ENCODE data around the gene HYAL1.

Gene HYAL1

DNA sequence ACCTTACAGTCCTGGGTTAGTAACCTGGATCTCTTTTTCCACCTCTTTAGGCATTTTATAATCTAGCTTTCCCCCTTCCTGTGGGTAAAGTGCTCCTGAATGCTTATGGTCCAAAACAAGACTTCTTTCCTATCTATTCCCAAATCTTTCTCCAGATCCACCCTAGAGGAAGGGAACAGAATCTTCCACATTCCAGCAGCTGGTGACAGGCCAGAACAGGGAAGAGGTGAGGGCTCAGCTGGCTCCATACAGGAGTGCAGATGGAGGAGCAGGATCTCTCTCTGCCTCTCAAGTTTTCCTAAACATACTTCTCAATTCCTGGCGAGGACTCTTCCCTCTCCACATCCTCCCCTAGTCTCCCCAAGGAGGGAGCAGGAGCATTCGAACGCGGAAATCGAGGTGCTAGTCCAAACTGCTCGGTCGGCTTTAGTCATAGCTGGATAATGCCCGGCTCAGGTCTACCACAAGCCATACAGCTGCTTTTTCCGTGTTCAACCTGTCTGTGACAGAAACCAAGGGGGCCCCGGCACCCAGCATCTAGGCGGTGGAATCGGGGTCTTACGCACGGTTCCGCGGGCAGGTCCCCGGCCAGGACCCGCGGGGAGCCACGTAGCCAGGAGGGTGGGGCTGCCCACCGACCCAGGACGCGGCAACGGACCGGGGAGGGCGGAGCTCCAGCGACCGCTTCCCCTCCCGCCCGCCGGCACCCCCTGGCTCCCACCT lies 33.2 kb upstream of the HYAL1 start:
- in situ Hi-C loops (cut with MboI; ENCODE audit: low pct_unique_long_range_greater_than_20kb, low sequenced_read_pairs, unreplicated experiment), result no loop called here
- TF ChIP-seq, protein P1, sequence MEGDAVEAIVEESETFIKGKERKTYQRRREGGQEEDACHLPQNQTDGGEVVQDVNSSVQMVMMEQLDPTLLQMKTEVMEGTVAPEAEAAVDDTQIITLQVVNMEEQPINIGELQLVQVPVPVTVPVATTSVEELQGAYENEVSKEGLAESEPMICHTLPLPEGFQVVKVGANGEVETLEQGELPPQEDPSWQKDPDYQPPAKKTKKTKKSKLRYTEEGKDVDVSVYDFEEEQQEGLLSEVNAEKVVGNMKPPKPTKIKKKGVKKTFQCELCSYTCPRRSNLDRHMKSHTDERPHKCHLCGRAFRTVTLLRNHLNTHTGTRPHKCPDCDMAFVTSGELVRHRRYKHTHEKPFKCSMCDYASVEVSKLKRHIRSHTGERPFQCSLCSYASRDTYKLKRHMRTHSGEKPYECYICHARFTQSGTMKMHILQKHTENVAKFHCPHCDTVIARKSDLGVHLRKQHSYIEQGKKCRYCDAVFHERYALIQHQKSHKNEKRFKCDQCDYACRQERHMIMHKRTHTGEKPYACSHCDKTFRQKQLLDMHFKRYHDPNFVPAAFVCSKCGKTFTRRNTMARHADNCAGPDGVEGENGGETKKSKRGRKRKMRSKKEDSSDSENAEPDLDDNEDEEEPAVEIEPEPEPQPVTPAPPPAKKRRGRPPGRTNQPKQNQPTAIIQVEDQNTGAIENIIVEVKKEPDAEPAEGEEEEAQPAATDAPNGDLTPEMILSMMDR (IDR thresholded peaks at IDR 0.05; ENCODE audit: extremely low read depth, insufficient read depth, missing control alignments), result no peak
- no peak for DNase-seq (ENCODE audit: low spot score)

DNA sequence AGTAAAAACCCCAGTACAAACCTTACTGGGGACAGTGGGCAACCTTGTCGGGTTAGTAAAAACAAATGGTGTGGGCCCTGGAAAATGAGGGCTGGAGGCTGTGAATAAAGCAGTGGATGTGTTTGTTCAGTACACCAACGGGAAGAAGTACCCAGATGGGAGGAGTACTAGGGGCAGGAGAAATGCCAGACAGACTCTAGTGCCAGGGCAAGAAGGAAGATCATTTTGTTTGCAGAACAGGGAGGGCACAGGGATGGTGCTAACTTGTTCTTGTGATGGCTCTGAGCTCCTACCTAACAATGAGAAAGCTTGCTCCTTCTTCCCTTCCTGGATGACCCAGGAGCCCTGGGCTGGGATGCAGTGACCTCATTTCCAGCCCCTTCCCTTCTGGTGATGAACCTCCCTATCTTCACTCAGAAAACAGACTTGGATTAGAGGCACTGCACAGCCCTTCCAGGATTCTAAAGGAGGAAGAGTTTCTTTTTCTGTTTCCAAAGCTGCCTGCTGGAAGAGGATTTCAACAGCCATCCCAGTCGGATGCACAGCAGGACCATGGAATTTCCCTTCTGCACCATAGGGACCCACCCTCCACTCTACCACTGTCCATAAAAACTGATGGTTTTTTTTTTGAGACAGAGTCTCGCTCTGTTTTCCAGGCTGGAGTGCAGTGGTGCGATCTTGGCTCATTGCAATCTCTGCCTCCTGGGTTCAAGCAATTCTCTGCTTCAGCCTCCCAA lies 31.1 kb upstream of the HYAL1 start:
- DNase-seq (ENCODE audit: low spot score), result no peak
- TF ChIP-seq, protein P1 (IDR thresholded peaks at IDR 0.05; ENCODE audit: extremely low read depth, insufficient read depth, missing control alignments), result no peak
- in situ Hi-C loops (cut with MboI; ENCODE audit: low pct_unique_long_range_greater_than_20kb, low sequenced_read_pairs, unreplicated experiment), result no loop called here

DNA sequence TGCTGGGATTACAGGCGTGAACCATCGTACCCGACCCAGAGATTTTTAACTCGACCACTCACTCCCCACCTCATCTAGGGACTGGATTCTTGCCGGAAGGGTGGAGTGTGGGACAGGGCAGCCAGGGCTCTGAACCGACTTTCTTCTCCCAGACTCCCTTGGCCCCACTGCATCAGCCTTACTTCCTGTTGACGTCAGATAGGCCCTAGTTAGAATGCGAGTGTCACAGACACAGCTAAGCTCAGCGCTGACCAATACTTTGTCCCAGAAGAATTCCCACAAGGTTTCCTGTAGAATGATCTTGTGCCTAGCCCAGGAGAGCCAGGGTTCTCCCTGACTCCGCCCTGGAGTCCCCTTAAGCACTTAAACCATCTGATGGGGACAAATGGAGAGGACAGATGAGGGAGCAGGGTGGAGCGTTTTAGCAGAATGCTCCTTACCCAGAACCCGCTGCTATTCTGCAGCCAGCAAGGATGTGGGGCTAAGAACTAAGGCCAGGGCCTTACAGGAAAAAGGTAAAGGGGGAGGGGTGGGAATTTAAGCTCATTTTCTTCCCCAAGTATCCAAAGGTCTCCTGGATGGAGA lies 30.5 kb upstream of the HYAL1 start:
- in situ Hi-C loops (cut with MboI; ENCODE audit: low pct_unique_long_range_greater_than_20kb, low sequenced_read_pairs, unreplicated experiment), result no loop called here

DNA sequence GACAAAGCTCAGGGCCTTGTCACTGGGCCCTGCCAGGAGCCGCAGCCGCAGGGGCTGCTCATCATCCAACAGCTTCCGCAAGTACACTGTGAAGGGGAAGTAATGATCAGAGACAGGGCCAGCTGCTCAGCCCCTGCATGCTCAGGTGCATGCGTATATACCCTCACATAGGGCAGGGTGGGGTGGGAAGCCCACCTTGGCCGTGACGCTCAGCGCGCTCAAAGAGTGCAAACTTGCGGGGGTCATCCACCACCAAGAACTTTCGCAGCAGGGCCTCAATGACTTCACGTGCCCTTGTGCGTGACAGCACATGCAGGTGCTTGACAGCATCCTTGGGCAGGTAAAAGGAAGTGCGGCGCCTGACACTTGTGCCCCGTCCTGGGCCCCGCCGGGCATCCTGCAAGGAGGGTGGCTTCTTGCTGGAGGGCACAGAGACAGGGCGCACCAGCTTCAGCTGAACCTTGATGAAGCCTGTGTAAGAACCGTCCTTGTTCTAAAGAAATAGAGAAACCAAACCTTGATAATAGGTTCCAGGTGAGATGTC lies 28.1 kb upstream of the HYAL1 start:
- TF ChIP-seq, protein P1 (IDR thresholded peaks at IDR 0.05; ENCODE audit: extremely low read depth, insufficient read depth, missing control alignments), result no peak
- DNase-seq (ENCODE audit: low spot score), result no peak
- in situ Hi-C loops (cut with MboI; ENCODE audit: low pct_unique_long_range_greater_than_20kb, low sequenced_read_pairs, unreplicated experiment), result no loop called here

More for the DNA sequence above, 30.5 kb upstream of the HYAL1 start:
- TF ChIP-seq, protein P1 (IDR thresholded peaks at IDR 0.05; ENCODE audit: extremely low read depth, insufficient read depth, missing control alignments), result no peak
- no peak for DNase-seq (ENCODE audit: low spot score)

DNA sequence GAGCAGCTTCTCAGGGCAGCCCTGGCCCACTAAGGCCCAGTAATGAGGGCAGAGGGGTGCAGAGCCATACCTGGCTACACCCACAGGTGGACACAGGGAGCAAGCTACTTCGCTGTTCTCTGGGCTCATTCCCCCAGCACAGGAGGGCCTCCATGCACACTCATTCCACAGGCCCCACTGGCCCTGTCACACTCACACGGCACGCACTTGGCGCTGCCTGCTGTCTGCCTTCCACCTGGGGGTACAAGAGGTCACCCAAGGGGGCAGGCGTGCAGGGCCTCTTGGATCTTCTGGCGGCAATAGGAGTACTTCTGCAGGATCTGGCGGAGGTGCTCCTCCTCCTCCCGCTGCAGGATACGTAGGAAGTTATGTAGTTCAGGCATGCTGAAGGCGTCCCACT lies 27.0 kb upstream of the HYAL1 start:
- DNase-seq (ENCODE audit: low spot score), result no peak
- in situ Hi-C loops (cut with MboI; ENCODE audit: low pct_unique_long_range_greater_than_20kb, low sequenced_read_pairs, unreplicated experiment), result no loop called here
- TF ChIP-seq, protein P1 (IDR thresholded peaks at IDR 0.05; ENCODE audit: extremely low read depth, insufficient read depth, missing control alignments), result no peak

DNA sequence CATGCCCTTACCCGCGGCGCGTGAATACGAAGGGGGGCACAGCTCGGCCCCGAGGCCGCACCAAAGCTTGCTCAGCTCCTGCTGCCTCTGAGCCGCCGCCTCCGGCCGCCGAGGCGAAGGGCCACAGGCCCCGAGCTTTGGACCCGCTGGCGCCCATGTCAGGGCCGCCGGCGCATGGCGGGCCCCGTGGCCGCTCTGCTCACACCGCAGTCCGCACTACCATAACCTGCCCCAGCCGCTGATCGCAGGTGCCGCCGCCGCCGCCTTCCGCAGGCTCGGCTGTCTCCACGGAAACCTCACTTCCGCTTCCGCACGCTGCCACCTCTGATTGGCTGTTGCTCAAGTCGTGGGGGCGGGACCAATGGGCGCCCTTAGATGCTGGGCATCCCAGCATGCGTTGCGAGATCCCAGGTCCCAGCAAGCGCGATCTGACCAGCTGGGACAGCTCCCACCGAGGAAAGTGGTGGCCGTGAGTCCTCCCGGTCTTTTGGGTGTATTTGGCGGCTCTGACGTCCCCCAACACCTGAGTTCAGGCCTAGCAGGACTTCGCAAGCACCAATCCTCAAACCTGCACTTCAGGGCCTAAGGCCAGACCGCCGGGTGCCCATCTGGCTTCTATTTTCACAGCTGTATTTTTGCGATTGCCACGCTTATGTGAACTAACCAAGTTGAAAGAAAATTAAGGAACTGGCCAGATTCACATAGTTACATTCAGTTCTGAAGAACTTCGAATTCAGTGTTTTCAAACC lies 24.7 kb upstream of the HYAL1 start, which contains the start of gene TUSC2:
TSS of gene TUSC2 (minus strand) at position 281 of the 749 bp plus-strand sequence. CDS start at position 157, 124 bp downstream.
- peak; percentile 98 for DNase-seq (ENCODE audit: low spot score)
- TF ChIP-seq, protein P1 (IDR thresholded peaks at IDR 0.05; ENCODE audit: extremely low read depth, insufficient read depth, missing control alignments), result no peak
- in situ Hi-C loops (cut with MboI; ENCODE audit: low pct_unique_long_range_greater_than_20kb, low sequenced_read_pairs, unreplicated experiment), result no loop called here
